Stimulated activated CD8-positive, alpha-beta memory T cell treated with anti-CD3 and anti-CD28 coated beads, Interleukin-4, amount 100 ng/mL, for 1 hour (primary cell): ENCODE measurements around the gene CSNK1G1.
"Not testable (repeated sequence)": the region's sequence is repeated elsewhere in the genome, so short reads cannot be mapped to it uniquely, and the experiment has no call there.

Experiments
- DNase-seq, 2 donors: peaks; one replicate each; pipeline ENCODE4 v3.0.0-alpha.2; 2020; ENCODE audit warnings: low read depth in 2 of 2, low spot score in 1 of 2

The CSNK1G1 gene

DNA sequence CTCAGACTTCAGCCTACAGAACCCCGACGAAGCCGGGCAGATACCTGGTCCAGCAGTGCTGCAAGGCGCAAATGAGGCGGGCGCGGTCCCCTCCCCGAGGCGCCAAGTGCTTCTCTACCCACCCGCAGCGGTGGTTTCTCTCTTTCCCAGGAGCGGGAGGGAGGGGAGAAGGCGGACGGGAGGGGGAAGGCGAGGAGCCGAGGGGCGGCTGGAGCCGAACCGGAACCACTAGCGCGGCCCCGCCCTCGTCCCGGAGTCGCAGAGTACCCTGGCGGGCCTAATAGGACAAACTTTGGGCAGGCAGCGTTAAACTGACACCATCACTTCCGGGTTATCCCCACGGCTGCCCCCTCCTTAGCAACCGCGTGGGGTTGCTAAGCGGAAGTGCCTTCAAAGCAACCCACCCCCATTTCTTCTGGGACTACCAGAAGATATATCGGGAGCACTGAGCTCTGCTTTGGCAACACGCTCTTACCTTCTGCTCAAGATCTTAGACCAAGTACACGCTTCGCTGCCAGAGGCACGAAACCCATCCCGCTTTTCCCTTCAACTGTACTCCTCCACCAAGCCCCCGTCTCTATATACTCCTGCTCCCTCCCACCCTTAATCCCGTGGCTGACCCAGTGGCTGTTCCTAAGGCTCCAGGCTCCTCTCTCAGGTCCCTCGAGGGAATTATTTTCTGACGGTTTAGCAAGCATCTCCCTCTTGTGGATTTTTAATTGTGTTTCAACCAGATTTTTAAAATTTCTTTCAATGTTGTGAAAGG lies at the start of gene CSNK1G1:
CSNK1G1 (minus strand) TSS at position 230 of the 766 bp plus-strand sequence. CDS start 55,674 bp downstream, outside the sequence.
- peak; percentile 78 to 85 for DNase-seq

DNA sequence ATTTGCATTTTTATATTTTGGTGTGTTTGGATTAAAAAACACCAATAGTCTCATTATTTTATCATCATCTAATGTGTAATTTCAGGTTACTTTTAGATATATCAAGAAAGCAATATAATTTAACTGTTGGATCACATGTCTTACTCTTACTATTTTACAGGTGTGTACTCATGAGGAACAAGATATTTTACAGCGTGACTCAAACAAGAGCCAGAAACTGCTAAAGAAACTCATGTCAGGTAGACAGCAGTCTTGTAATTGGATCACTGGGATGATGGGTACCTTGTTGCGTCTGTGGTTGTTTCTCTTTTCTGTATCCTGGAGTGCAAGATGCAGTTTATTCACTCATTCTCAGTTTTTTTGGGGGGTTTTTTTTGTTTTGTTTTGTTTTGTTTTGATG lies 44.6 kb upstream of the CSNK1G1 start:
- no peak for DNase-seq

DNA sequence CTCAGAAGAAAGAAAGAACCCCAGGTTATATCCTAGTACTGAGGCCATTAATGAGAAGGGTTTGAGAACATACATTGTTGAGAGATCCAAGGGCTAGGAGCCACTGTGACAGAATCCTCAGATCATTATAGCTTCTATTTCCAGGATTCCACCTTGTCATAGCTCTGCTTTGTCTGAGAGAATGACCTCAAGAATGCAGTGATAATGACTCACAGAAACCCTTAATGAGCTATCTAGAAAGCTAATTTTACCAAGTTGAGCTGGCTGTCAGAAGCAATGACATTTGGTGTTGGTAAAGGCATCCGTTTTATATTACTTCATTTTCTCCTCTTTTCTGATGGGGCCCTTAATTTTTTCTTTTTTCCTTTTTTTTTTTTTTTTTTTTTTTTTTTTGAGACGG lies 42.6 kb upstream of the CSNK1G1 start:
- no peak for DNase-seq

DNA sequence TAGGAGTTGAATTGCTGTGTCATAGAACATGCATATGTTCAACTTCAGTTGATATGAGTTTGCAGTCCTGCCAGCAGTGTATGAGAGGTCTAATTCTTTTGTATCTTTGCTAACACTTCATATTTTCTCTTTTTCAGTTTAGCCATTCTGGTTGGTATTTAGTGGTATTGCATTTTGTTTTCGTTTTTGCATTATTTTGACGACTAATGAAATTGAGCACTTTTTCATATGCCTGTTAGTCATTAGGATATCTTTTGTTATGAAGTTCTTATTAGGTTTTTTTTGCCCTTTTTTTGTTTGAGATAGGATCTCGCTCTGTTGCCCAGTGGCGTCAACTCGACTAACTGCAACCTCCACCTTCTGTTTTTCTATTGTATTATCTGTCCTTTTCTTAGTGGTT lies 40.8 kb upstream of the CSNK1G1 start:
- DNase-seq, result no peak

DNA sequence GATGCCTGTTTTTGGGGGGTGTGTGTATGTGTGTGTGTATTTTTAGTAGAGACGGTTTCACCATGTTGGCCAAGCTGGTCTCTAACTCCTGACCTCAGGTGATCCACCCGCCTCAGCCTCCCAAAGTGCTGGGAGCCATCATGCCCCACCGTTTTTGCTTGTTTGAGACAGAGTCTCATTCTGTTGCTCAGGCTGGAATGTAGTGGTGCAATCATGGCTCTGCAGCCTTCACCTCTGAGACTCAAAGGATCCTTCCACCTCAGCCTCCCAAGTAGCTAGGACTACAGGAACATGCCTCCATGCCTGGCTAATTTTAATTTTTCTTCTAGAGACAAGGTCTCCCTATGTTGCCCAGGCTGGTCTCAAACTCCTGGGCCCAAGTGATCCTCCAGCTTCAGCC lies 36.5 kb upstream of the CSNK1G1 start:
- not testable (repeated sequence) for DNase-seq

DNA sequence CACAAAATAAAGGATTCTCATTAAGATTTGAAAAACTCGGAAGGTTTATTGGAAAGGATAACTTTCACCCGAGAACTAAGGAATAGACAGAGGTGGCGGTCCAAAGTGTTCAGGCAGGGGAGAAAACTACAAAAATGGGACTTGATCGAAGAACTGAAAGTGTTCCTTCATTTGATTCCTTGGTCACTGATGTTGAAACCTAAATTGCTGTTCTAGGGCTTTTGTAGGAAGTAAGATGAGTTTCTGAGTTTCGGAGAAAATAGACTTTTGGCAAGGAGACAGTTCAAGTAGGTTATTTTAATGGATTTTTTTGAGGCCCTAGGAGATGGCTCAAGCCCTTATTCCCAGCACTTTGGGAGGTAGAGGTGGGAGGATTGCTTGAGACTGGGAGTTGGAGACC lies 33.1 kb upstream of the CSNK1G1 start:
- no peak for DNase-seq

DNA sequence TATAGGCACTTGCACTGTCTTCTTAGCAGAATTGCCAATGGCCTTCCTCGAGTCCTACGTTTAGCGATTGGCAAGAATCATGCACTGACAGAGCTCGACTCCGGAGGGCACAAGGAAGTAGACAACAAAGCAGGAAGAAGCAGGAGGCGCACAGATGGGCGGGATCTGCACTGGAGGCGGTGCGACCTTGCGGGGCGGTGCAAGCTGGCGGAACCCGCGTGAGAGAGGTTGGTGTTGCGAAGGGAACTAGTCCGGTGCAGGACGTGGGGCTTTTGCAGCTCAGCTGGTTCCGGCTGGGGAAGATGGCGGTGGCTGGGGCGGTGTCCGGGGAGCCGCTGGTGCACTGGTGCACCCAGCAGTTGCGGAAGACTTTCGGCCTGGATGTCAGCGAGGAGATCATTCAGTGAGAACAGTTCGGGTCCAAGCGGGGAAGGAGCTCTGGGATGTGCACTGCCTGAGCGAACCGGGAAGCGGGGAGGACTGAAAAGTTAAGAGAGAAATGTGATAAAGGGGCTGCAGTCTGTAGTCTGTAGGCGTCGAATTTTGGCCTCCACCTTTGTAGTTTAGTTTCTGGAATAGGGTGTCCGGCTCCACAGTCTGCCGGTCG lies 31.7 kb upstream of the CSNK1G1 start, which contains the start of gene TRIP4:
TRIP4 (plus strand) TSS at position 275 of the 607 bp plus-strand sequence; CDS start at position 303, 28 bp downstream.
- peak; percentile 85 to 91 for DNase-seq

DNA sequence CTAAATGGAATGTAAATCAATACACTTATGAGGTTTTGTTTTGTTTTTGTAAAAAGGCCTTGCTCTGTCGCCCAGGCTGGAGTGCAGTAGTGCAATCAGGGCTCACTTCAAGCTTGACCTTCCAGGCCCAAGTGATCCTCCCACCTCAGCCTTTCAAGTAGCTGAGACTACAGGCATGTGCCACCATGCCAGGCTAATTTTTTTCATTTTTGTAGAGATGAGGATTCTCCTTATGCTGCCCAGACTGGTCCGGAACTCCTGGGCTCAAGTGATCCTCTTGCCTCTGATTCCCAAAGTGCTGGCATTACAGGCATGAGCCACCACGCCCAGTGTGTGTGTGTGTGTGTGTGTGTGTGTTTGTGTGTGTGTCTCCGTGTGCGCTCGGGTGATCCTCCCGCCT lies 30.3 kb upstream of the CSNK1G1 start:
- DNase-seq, result no peak

DNA sequence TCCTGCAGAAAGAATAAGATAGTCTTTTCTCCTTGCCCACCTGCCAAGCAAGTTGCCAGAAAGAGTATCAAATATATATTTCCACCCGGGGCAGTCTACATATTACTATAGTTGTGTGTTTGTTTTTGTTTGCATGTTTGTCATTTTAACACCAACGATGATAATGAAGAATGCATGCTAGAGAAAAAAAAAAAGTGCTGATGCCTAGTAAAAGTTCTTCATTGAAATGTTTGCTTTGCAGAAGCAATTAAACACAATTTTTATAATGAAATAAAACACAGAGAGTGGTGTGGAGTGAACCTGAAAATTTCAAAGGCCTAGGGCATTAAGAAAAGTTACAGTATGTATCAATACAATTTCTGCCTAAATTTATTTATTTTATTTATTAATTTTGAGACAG lies 27.8 kb upstream of the CSNK1G1 start:
- no peak for DNase-seq

DNA sequence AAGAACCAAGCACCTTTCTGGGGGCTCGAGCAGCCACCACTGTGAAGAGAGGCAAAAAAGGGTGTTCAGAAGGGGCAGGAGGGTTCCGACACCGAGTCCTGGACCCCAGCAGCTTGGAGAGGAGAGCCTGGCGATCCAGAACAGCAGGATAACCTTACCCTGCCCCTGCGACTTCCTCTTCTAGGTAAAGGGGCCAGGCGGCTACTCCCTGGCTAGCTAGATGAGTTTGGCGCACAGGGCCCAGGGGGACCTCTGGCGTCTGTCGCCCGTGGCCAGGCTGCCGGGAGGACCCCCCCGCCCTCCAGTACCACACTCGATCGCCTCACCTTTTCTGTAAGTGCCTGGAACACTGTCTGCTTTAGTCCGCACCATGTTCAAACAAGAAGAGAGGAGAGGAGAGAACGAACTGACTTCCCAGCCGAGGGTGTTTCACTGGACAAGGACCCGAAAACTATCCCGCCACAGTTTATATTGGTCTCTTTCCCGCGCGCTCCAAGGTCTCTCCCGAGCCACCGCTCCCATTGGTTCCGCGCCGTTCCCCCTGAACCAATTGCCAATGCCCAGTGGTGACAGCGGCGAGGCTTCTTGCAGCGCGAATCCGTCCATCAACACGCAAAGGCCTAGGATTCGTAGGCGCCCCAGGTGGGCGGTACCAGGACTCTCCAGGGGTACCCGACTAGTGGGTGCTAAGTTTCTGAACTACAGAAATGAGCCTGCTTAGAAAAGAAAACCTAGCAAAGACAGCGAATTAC lies 25.2 kb upstream of the CSNK1G1 start, which contains the start of gene PCLAF:
PCLAF (minus strand) TSS at position 442 of the 752 bp plus-strand sequence; CDS start at position 372, 70 bp downstream.
- DNase-seq, result peak; percentile 74 to 84

DNA sequence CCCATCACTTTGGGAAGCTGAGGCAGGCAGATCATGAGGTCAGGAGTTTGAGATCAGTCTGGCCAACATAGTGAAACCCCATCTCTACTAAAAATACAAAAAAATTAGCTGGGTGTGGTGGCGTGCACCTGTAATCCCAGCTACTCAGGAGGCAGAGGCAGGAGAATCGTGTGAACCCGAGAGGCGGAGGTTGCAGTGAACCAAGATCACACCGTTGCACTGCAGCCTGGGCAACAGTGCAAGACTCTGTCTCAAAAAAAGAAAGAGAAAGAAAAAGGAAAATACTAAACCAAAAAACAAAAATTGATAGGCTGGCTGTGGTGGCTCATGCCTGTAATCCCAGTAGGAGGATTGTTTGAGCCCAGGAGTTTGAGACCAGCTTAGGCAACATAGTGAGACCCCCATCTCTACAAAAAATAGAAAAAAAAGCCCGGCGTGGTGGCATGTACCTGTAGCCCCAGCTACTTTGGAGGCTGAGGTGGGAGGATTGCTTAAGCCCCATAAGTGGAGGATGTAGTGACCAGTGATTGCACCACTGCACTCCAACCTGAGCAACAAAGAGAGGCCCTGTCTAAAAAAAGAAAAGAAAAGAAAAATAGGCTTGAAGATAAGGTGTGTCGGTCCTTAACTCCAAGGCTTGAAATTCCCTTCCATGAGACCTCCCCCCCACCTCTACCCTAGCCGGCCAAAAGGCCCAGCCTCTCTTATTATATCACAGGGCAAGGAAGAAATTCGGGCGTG lies 24.3 kb upstream of the CSNK1G1 start:
- not testable (repeated sequence) for DNase-seq

DNA sequence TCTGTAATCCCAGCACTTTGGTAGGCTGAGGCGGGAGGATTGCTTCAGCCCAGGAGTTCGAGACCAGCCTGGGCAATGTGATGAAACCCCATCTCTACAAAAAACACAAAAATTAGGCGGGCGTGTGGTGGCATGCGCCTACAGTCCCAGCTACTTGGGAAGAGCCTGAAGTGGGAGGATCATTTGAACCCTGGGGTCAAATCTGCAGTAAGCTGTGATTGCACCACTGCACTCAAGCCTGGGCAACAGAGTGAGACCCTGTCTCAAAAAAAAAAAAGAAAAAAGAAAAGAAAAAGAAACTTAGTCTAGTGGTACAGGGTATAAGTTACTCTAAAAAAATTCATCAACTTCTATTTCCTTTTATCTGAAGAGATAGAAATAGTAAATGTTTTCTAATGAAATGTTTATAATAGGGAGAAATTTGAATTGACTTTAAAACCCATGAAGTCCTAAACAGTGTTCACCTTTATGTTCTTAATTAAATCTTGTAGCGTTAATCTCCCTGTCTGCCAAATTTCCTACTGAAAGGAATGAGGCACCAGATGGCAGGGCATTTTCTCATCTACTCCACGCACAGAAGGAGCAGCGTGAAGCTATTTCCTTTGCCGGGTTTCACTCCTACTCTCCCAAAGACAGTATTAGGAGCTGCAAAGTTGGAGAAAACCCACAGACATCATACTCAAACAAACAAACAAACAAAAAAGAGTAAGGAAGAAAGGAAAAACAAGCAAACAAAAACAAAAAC lies 23.4 kb upstream of the CSNK1G1 start:
- DNase-seq, result no peak

DNA sequence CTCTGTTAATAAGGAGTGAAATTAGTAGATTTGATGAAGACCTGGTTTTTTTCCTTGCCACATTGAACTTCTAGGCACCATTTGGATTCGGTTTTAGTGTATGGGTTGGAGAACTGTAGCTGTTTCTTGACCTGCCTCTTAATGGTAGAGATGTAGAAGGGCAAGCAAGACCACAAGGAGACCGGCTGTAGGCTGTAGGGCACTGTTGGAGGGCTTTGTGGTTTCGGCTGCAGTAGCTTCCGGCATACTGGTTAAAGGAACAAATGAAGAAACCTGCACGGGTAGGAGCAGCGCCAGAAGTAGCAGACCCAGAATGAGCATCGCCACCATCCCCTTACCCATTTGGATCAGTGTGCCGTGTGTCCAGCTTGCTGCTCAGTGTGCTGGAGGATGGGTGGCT lies 17.4 kb upstream of the CSNK1G1 start:
- DNase-seq, result no peak

DNA sequence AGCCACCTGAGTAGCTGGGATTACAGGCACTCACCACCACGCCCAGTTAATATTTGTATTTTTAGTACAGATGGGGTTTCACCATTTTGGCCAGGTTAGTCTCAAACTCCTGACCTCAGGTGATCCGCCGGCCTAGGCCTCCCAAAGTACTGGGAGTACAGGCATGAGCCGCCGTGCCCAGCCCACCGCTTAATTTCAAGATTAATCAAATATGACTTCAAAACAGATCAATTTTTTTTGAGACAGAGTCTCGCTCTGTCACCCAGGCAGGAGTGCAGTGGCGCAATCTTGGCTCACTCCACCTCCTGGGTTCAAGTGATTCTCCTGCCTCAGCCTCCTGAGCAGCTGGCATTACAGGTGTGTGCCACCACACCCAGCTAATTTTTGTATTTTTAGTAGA lies 15.4 kb upstream of the CSNK1G1 start:
- not testable (repeated sequence) for DNase-seq

DNA sequence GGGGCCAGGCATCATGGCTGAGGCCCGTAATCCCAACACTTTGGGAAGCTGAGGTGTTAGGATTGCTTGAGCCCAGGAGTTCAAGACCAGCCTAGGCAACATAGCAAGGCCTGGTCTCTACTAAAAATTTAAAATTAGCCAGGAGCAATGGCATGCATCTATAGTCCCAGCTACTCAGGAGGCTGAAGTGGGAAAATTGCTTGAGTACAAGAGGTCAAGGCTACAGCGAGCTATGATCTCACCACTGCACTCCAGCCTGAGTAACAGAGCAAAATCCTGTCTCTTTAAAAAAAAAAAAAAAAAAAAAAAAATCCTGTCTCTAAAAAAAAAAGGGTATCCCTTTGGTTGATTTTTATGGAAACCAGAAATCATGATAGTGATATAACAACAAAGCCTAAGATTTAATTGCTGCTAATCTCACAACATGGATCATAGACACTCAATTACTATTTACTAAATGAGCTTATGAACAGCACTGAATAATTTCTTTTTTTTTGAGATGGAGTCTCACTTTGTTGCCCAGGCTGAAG lies 13.2 kb upstream of the CSNK1G1 start:
- DNase-seq, result no peak

DNA sequence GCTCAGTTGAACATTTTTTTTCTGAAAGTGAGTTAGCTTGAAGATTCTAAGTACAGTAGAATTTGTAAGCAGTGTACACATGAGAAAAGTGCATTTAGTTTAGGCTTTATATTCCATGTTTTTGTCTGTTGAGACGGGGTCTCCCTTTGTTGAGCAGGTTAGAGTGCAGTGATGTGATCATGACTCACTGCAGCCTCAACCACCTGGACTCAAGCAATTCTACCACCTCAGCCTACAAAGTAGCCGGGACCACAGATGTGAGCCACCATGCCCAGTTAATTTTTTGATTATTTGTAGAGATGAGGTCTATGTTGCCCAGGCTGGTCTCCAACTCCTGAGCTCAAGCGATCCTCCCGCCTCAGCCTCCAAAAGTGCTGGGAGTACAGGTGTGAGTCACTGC lies 5.3 kb upstream of the CSNK1G1 start:
- no peak for DNase-seq

DNA sequence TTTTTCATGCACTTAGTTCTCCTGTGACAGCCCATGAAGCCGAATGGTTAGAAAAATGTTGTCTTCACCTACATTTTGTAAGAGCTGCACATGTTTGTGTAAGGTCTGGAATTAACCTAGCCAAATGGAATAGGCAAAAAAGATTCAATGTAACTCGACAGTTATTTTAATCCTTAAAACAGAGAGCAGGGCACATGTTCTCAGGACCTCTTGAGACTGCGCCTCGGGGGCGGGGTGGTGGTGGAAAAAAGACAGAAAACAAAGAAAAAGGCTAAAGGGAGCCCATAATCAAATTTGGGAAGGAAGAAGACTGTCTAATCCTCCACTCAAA lies 702 bp upstream of the CSNK1G1 start:
- no peak for DNase-seq

DNA sequence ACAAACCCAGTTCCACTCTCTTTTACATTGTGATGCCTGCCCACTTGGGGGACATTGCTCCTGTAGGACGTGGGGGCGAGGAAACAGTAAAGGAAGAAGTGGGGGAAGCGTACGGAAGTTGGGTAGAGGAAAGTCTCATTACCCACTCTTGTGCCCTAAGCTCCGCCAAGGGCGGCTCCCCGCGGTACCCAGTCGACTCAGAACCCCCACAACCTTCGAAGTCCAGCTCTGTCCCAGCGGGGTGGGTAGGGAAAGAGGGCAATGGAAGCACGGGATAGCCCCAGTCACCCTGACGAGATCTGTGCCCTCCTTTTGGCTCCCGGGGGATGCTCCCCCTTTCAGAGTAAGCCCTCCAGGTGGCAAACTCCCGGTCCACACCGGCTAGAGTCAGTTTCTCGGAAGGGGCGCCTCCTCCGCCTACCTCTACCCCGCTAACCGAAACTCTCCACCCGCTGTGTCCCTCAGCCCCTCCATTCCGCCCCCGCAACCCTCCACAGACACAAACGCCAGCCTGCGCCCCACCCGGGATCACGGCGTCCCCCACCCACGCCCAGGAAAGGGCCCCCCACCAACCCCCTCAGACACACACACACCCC lies 527 bp downstream of the CSNK1G1 start:
- peak in 1 of 2 donors; percentile 3 for DNase-seq

DNA sequence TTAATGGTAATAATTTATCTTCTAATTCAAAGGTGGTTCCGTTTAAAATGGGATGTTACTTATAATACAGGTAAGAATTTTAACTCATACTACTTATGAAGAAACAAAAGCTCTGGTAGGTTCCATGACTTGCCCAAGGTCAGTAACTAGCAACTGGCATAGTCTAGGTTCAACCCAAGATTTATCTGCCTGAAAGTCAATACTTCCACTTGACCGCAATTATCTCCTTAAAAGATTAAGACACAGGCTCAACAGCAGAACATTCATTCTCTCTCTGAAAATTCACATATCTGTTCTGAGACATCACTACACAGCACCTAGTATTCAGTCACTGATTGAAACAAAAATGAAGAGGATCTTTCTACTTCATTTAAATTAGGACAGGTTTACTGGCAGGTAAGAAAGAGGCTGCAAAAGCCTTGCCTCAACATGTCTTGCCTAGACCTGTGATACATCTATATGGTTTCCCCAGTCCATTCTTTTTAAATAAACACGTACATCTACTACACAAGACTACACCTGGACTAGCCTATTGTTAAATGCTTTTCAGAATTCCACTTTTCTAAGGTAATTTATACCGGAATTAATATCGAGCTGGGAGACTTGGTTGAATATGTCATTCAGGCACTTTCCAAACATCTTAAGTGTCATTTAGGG lies 1.2 kb downstream of the CSNK1G1 start:
- no peak for DNase-seq
